Left lung (tissue), 14 donors: ENCODE results near the gene CCNC. TPM values are rescaled to one million over a fixed set of nuclear protein-coding genes. Genes with fewer than 3 reads are reported as not detected.

ENCODE experiments used
- ATAC-seq: fragments of 200-7000 bp; cut with Tn5 transposase; one replicate; pipeline ENCODE4 v1.9.1; 2020; ENCODE audit warnings: moderate library complexity
- DNase-seq, 4 donors: peaks; one replicate each; pipeline ENCODE4 v3.0.0-alpha.2; 2013 to 2020
- H3K27ac ChIP-seq, 2 donors: fragments of 200-600 bp; sonication (generic) in 1 of 2; one replicate each; pipeline versions ENCODE4 v1.5.0 to v1.8.0; 2020 to 2021
- H3K27me3 ChIP-seq, 2 donors: fragments of 200-600 bp; sonication (generic) in 1 of 2; one replicate each; pipeline versions ENCODE4 v1.5.0 to v1.8.0; 2020 to 2021
- H3K36me3 ChIP-seq, 2 donors: fragments of 200-600 bp; sonication (generic) in 1 of 2; one replicate each; pipeline versions ENCODE4 v1.5.0 to v1.8.0; 2020 to 2021
- H3K4me1 ChIP-seq, 2 donors: fragments of 200-600 bp; one replicate each; pipeline ENCODE4 v1.8.0; 2021
- H3K4me3 ChIP-seq, 2 donors: fragments of 200-600 bp; sonication (generic) in 1 of 2; one replicate each; pipeline versions ENCODE4 v1.5.0 to v1.8.0; 2020 to 2021; ENCODE audit warnings: mild to moderate bottlenecking in 1 of 2
- H3K9me3 ChIP-seq, 2 donors: fragments of 200-600 bp; sonication (generic) in 1 of 2; one replicate each; pipeline versions ENCODE4 v1.5.0 to v1.8.0; 2020 to 2021
- intact Hi-C, 2 donors: fragments of 100-400 bp; cut with DNase I; formaldehyde crosslinking; loops; one replicate each; pipeline versions ENCODE4 v1.11.2 to v1.14.2; 2022
- long read RNA-seq, 12 donors: library from polyadenylated mRNA in 2 of 12; unstranded in 2 of 12; transcript quantifications; one replicate each; pipeline ENCODE4 v2.0.0 and lab custom pipeline, GENCODE V29; 2019 to 2026
- polyA plus RNA-seq, 6 donors: library from polyadenylated mRNA; unstranded; fragments of 120-200 nt; gene quantifications; one replicate each; pipeline ENCODE4 v1.2.1, GENCODE V29; 2013; ENCODE audit not compliant: insufficient read length in 6 of 6
- total RNA-seq, 2 donors: library from RNA; stranded (reverse); fragmentation: NEBNext Ultra II Directional; extraction: Animal tissue kit (Norgen Biotek cat#: 25700); gene quantifications; one replicate each; pipeline ENCODE4 v1.2.1, GENCODE V29; 2021
- TF ChIP-seq, protein P1 (sequence below), 2 donors: fragments of 200-600 bp; sonication (generic) in 1 of 2; IDR thresholded peaks; one replicate each; pipeline versions ENCODE4 v1.5.0 to v1.8.0; 2021; ENCODE audit warnings: antibody characterized with exemption in 2 of 2
- donor health status: DM: no; HTN: yes; CAD: no.
- donor health status: DM: no; HTN: no; CAD: no.

Gene CCNC, protein sequence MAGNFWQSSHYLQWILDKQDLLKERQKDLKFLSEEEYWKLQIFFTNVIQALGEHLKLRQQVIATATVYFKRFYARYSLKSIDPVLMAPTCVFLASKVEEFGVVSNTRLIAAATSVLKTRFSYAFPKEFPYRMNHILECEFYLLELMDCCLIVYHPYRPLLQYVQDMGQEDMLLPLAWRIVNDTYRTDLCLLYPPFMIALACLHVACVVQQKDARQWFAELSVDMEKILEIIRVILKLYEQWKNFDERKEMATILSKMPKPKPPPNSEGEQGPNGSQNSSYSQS
- total RNA-seq: 10 to 100 TPM; 55.6 to 63.7 TPM
- 100 to 1,000 TPM in 2 of 6 donors, 10 to 100 TPM in 4; 82.3 to 110 (median 90.0) TPM for polyA plus RNA-seq
- long read RNA-seq, donor 1, transcript CCNC-213 (2 exons, 1,123 nt): minor isoform, 5 of 47 reads
- long read RNA-seq, donor 1, transcript CCNC-210 (12 exons, 2,473 nt): major isoform, 23 of 47 reads
- long read RNA-seq, donor 1, partial matches to known transcripts: 11 of 47 reads
- long read RNA-seq, donor 1, other reads (novel, unspliced or antisense): 0 of 47 reads
- long read RNA-seq, donor 2, transcript CCNC-210 (12 exons, 2,473 nt): major isoform, 29 of 37 reads
- long read RNA-seq, donor 2, partial matches to known transcripts: 6 of 37 reads
- long read RNA-seq, donor 2, other reads (novel, unspliced or antisense): 0 of 37 reads
- long read RNA-seq, donor 3, transcript CCNC-210 (12 exons, 2,473 nt): major isoform, 16 of 23 reads
- long read RNA-seq, donor 3, transcript CCNC-213 (2 exons, 1,123 nt): minor isoform, 5 of 23 reads
- long read RNA-seq, donor 3, partial matches to known transcripts: 0 of 23 reads
- long read RNA-seq, donor 3, other reads (novel, unspliced or antisense): 0 of 23 reads
- long read RNA-seq, donor 4, transcript CCNC-210 (12 exons, 2,473 nt): major isoform, 8 of 16 reads
- long read RNA-seq, donor 4, partial matches to known transcripts: 4 of 16 reads
- long read RNA-seq, donor 4, other reads (novel, unspliced or antisense): 2 of 16 reads
- long read RNA-seq, donor 5, transcript CCNC-210 (12 exons, 2,473 nt): major isoform, 16 of 19 reads
- long read RNA-seq, donor 5, partial matches to known transcripts: 0 of 19 reads
- long read RNA-seq, donor 5, other reads (novel, unspliced or antisense): 0 of 19 reads
- long read RNA-seq, donor 6, transcript CCNC-210 (12 exons, 2,473 nt): major isoform, 24 of 29 reads
- long read RNA-seq, donor 6, partial matches to known transcripts: 0 of 29 reads
- long read RNA-seq, donor 6, other reads (novel, unspliced or antisense): 0 of 29 reads
- long read RNA-seq, donor 7, transcript CCNC-210 (12 exons, 2,473 nt): major isoform, 13 of 21 reads
- long read RNA-seq, donor 7, partial matches to known transcripts: 7 of 21 reads
- long read RNA-seq, donor 7, other reads (novel, unspliced or antisense): 0 of 21 reads
- long read RNA-seq, donor 8, transcript CCNC-210 (12 exons, 2,473 nt): major isoform, 15 of 20 reads
- long read RNA-seq, donor 8, partial matches to known transcripts: 5 of 20 reads
- long read RNA-seq, donor 8, other reads (novel, unspliced or antisense): 0 of 20 reads
- long read RNA-seq, donor 9, partial matches to known transcripts: 0 of 1 reads
- long read RNA-seq, donor 9, other reads (novel, unspliced or antisense): 0 of 1 reads
- long read RNA-seq, donor 10, partial matches to known transcripts: 0 of 7 reads
- long read RNA-seq, donor 10, other reads (novel, unspliced or antisense): 3 of 7 reads
- long read RNA-seq, donor 11, transcript CCNC-210 (12 exons, 2,473 nt): major isoform, 14 of 15 reads
- long read RNA-seq, donor 11, partial matches to known transcripts: 0 of 15 reads
- long read RNA-seq, donor 11, other reads (novel, unspliced or antisense): 0 of 15 reads
- long read RNA-seq, donor 12, transcript CCNC-210 (12 exons, 2,473 nt): major isoform, 10 of 12 reads
- long read RNA-seq, donor 12, partial matches to known transcripts: 0 of 12 reads
- long read RNA-seq, donor 12, other reads (novel, unspliced or antisense): 0 of 12 reads

DNA sequence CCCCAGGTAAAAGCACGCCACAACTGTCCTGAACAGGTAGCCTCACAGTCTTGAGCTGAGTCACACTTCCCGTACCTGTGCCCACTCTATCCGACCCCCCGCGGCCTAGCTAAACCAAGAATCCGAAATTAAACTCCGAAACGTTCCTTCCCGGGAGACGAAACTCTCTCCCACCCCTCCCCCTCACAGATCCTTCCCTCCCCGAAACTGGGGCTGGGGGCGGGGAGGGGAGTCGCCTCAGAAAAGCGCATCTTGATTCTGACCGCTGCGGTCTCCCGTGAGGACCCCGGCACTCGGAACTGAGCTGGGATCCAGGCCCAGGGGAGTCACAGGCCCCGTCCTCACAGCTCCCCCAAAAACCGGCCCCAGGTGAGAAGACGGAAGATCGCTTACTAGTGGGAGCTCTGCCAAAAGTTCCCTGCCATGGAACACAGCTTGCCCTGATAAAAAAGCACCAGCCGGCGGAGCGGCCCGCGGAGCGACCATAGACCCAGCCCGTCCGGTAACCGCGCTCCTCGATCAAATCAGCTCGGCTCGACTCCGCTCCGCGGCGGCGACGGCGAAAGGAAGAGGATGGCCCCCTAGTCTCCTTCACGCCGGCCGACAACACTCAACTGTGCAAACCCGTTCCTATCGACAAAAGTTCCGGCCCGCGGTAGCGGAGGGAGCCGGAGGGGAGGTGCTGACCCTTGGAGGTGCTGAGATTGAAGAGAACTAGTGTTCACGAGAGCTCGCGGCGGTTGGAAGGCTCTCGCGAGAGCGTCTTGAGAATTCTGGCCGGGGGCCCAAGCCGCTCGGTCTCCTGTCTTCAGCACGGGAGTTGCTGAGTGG, at the start of gene CCNC:
TSS of gene CCNC (minus strand) at position 558 of the 831 bp plus-strand sequence. CDS start at position 425, 133 bp downstream.
- Histone ChIP-seq H3K4me1 (peaks cover 4 to 23% of the 10 kb centered on the region in 2 donors), H3K27me3 (no peaks in the 10 kb centered on the region), H3K9me3 (no peaks in the 10 kb centered on the region), H3K4me3 (peak within 1 kb of the TSS; percentile 73 to 88), H3K27ac (peak within 1 kb of the TSS; percentile 85 to 86), H3K36me3 (no peaks in the 10 kb centered on the region)
- ATAC-seq (peak; percentile 99), DNase-seq (peak; percentile 91 to 96 (median 94))
- intact Hi-C loops: no loop called here
- TF ChIP-seq, protein P1, sequence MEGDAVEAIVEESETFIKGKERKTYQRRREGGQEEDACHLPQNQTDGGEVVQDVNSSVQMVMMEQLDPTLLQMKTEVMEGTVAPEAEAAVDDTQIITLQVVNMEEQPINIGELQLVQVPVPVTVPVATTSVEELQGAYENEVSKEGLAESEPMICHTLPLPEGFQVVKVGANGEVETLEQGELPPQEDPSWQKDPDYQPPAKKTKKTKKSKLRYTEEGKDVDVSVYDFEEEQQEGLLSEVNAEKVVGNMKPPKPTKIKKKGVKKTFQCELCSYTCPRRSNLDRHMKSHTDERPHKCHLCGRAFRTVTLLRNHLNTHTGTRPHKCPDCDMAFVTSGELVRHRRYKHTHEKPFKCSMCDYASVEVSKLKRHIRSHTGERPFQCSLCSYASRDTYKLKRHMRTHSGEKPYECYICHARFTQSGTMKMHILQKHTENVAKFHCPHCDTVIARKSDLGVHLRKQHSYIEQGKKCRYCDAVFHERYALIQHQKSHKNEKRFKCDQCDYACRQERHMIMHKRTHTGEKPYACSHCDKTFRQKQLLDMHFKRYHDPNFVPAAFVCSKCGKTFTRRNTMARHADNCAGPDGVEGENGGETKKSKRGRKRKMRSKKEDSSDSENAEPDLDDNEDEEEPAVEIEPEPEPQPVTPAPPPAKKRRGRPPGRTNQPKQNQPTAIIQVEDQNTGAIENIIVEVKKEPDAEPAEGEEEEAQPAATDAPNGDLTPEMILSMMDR (IDR thresholded peaks at IDR 0.05): no peak

DNA sequence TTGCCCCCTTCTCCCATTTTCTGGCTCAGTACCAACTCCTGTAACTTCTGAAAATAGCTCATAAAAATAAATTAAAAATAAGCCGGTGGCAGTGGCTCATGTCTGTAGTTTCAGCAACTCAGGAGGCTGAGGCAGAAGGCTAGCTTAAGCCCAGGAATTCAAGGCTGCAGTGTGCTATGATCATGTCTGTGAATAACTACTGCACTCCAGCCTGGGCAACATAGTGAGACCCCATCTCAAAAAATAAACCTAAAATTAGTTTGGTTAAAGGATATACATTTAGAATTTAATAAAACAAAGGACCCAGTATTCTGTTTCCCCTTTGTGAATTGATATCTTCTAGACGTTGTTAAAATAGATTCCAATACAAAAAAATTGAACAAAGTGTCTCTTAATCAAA, 48.7 kb upstream of the CCNC start:
- H3K27me3 ChIP-seq: peaks cover 90 to 100% of the 10 kb centered on the region in 2 donors
- peaks cover 16 to 21% of the 10 kb centered on the region in 2 donors for H3K4me1 ChIP-seq
- no peaks in the 10 kb centered on the region for H3K9me3 ChIP-seq
- H3K4me3 ChIP-seq: no peak overlapping the region
- no peak overlapping the region for H3K27ac ChIP-seq
- ATAC-seq (no peak), DNase-seq (no peak)
- intact Hi-C loops: no loop called here
- no peaks in the 10 kb centered on the region for H3K36me3 ChIP-seq
- TF ChIP-seq, protein P1 (IDR thresholded peaks at IDR 0.05): no peak

DNA sequence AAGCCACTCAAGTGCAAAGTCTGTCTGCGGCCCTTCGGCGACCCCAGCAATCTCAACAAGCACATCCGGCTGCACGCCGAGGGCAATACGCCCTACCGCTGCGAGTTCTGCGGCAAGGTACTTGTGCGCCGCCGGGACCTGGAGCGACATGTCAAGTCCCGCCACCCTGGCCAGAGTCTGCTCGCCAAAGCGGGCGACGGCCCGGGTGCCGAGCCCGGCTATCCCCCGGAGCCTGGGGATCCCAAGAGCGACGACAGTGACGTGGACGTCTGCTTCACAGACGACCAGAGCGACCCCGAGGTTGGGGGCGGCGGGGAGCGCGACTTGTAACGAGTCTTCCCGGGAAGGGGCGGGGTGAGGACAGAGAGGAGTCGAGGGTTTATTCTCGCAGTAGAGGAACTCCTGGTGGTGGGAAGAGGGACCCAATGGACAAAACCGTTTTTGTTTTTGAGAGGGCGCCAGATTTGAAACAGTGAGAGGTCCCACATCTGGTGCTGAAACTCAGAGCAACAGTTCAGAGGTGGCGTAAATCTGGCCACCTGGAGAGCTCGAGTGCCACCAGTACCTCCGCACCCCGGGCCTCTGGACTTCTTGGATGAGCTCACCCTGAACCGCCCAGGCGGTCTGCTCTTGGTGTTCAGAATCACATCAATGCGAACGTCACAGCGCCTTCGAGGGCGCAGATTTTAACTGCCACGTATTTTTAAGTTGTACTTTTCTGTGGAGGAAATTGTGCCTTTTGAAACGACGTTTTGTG, 46.1 kb upstream of the CCNC start:
- no peak overlapping the region for H3K27ac ChIP-seq
- peaks cover 16 to 21% of the 10 kb centered on the region in 2 donors for H3K4me1 ChIP-seq
- peaks cover 100% of the 10 kb centered on the region in 2 donors for H3K27me3 ChIP-seq
- H3K4me3 ChIP-seq: peak overlapping the region; percentile 24 to 42
- TF ChIP-seq, protein P1 (IDR thresholded peaks at IDR 0.05): no peak
- DNase-seq (peak in 1 of 4 donors; percentile 81), ATAC-seq (peak; percentile 26)
- no peaks in the 10 kb centered on the region for H3K9me3 ChIP-seq
- H3K36me3 ChIP-seq: no peaks in the 10 kb centered on the region
- intact Hi-C loops: no loop called here
